HG03558 (cell line): ENCODE results near the gene CACNA2D2.

Experiments used
- ATAC-seq: cut with Tn5 transposase; IDR thresholded peaks from one replicate; pipeline ENCODE4 v1.9.1; 2021; ENCODE audit warnings: moderate number of reproducible peaks; ENCODE audit not compliant: unreplicated experiment; ENCODE audit errors: extremely low read depth

CACNA2D2 gene

GRCh38 chr3:50319894-50320625 is 183.4 kb downstream of the CACNA2D2 start:
- ATAC-seq: no peak

DNA sequence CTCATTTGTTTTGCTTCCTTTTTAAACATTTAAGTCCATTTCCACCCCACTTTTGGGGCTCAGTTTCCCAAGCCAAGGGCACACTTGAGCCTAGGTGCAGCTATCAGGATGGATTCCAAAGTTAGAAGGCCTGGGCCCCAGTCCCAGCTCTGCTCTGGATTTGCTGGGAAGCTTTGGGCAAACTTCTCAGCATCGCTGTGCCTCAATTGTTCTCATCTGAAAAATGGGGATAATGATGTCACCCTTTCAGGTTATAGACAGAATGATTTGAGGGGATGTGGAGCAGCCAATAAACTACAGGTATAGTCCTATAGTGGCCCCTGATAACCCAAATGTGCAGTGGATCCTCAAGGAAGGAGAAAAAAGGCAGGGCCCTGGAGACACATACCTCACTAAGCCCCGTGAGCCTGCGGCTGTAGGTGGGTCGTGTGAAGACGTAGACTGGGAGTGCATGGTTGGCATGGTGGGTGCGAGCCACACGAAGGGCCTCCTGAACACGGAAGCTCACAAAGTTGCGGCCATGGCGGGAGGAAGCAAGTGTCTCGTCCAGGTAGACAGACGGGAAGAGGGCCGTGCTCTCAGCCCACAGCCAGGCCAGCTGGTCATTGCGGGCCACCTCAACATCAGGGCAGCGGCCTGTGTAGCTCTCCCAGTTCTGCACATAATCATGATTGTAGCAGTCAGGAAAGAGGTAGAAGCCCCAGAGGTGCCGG is 184.1 kb downstream of the CACNA2D2 start:
- no peak for ATAC-seq

DNA sequence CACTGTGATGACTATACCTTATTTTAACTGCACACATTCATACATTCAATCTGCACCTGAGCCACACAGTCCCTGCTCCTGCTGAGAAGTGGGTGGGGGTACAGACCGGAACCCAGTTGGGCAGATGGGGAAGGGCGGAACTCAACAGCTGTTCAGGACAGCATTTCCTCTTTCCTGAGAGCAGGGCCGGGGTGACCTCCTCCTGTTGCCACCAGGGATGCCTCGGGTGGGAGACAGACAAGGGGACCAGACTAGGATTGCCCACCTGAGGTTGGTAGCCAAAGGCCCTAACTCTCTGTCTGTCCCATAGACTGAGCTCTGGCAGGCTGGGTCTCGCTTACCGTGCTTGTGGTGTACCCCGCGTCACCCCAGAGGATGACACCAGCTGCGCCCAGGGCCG is 184.8 kb downstream of the CACNA2D2 start:
- ATAC-seq: no peak

DNA sequence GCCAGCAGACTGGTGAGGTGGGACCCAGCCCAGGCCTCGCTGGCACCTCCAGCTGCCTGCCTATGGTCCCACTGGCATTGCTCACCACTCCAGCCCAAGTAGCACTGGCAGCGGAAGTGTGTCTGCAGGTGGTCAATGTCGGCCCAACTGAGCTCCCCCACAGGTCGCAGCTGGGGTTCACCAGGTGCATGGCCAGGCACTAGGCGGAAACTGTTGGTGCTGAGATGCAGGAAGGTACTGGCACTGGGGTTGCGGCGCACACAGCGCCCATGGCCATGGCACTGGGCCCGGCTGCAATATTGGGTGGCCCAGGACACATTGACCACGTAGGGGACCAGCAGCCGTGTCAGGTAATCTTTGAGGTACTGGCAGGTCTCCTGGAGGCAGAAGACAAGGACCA is 185.3 kb downstream of the CACNA2D2 start:
- ATAC-seq: no peak

DNA sequence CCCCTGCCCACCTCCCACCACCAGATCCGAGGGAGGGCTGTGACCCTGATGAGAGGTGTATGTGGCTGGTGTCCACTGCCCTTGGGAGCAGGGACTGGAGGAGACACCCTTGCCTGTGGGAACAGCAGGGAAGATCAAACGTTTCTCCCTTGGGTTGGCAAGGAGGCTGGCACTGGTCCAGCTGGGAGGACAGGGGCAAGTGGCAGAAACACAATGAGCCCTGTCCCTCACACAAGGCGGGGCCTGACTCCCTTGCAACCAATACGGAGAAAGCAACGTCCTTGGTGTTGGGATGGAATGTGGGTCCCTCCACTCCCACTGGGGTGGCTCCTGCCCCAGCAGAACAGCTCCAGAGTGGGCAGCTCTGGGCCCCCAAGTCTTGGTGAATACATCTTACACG is 186.1 kb downstream of the CACNA2D2 start:
- ATAC-seq: no peak

GRCh38 chr3:50316657-50317242 is 186.7 kb downstream of the CACNA2D2 start:
- ATAC-seq: no peak

GRCh38 chr3:50314816-50315215 is 188.6 kb downstream of the CACNA2D2 start:
- ATAC-seq: no peak

DNA sequence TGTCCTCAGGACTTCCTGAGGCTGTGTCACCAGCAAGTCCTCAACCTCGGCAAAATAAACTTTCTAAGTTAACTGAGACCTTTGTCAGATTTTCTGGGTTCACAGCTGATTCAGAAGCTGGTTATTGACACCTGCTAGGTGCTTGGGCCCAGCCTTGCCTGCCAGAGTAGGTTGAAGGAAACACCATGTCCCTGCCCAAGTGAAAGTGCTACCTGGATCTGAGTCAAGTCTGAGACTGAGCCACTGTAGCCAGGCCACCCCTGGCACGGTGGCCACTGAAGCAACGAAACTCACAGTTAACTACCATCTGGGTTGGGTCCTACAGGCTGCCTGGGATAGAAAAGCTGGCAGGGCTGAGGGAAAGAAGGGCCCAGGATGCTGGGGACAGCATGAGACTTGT is 189.1 kb downstream of the CACNA2D2 start:
- no peak for ATAC-seq
